IPS-NIHi7 (cell line): ENCODE results near the gene SYNJ2.

Experiments used
- DNase-seq: peaks from one replicate; pipeline ENCODE4 v3.0.0; 2012; ENCODE audit warnings: mixed read lengths; ENCODE audit errors: extremely low spot score

SYNJ2 gene

GRCh38 chr6:157982102-157982562 is 469 bp downstream of the SYNJ2 start:
- peak; percentile 71 for DNase-seq

- no peak for DNase-seq
These were observed 1.1 kb downstream of the SYNJ2 start for GRCh38 chr6:157982563-157983405.

GRCh38 chr6:157983406-157984119 is 1.9 kb downstream of the SYNJ2 start:
- DNase-seq = no peak

- DNase-seq = no peak
These were observed 2.5 kb downstream of the SYNJ2 start for GRCh38 chr6:157984128-157984527.

- DNase-seq = no peak
These were observed 3.1 kb downstream of the SYNJ2 start for GRCh38 chr6:157984686-157985225.

- DNase-seq = no peak
These were observed 3.9 kb downstream of the SYNJ2 start for GRCh38 chr6:157985378-157986155.

- no peak for DNase-seq
These were observed 6.4 kb downstream of the SYNJ2 start for GRCh38 chr6:157987788-157988699.

- DNase-seq = no peak
These were observed 7.0 kb downstream of the SYNJ2 start for GRCh38 chr6:157988700-157989063.

- no peak for DNase-seq
These were observed 8.1 kb downstream of the SYNJ2 start for GRCh38 chr6:157989541-157990289.

GRCh38 chr6:157990321-157991066 is 8.8 kb downstream of the SYNJ2 start:
- DNase-seq = no peak

GRCh38 chr6:157991067-157991432 is 9.4 kb downstream of the SYNJ2 start:
- DNase-seq = no peak

- DNase-seq = no peak
These were observed 11.4 kb downstream of the SYNJ2 start for GRCh38 chr6:157993076-157993475.

- no peak for DNase-seq
These were observed 12.6 kb downstream of the SYNJ2 start for GRCh38 chr6:157994125-157994795.

- DNase-seq = no peak
These were observed 13.8 kb downstream of the SYNJ2 start for GRCh38 chr6:157995458-157995857.

GRCh38 chr6:157996201-157996712 is 14.6 kb downstream of the SYNJ2 start:
- DNase-seq = no peak

- DNase-seq = no peak
These were observed 15.4 kb downstream of the SYNJ2 start for GRCh38 chr6:157996918-157997702.

GRCh38 chr6:157997893-157998608 is 16.4 kb downstream of the SYNJ2 start:
- no peak for DNase-seq
